GM21786 (cell line): ENCODE data around the gene KIF21A.
A peak's percentile ranks its signal among the peaks of the same experiment; 100 is the strongest.

Experiments used
- ATAC-seq: cut with Tn5 transposase; IDR thresholded peaks from one replicate; pipeline ENCODE4 v1.9.1; 2021; ENCODE audit not compliant: unreplicated experiment

The KIF21A gene

GRCh38 chr12:39392154-39392925 lies 50.6 kb downstream of the KIF21A start:
- no peak for ATAC-seq

GRCh38 chr12:39390752-39391151 lies 52.2 kb downstream of the KIF21A start:
- no peak for ATAC-seq

- ATAC-seq: no peak
These were observed 53.3 kb downstream of the KIF21A start for GRCh38 chr12:39389399-39390150.

- no peak for ATAC-seq
These were observed 56.6 kb downstream of the KIF21A start for GRCh38 chr12:39386335-39386734.

- no peak for ATAC-seq
These were observed 59.8 kb downstream of the KIF21A start for GRCh38 chr12:39383114-39383513.

- no peak for ATAC-seq
These were observed 62.8 kb downstream of the KIF21A start for GRCh38 chr12:39380090-39380489.

- ATAC-seq: no peak
These were observed 64.6 kb downstream of the KIF21A start for GRCh38 chr12:39378341-39378740.

- ATAC-seq: no peak
These were observed 67.6 kb downstream of the KIF21A start for GRCh38 chr12:39375206-39375808.

- ATAC-seq: peak; percentile 80
These were observed 70.0 kb downstream of the KIF21A start for GRCh38 chr12:39372929-39373328.

- no peak for ATAC-seq
These were observed 70.6 kb downstream of the KIF21A start for GRCh38 chr12:39372204-39372925.

GRCh38 chr12:39369756-39370155 lies 73.2 kb downstream of the KIF21A start:
- no peak for ATAC-seq

- ATAC-seq: no peak
These were observed 74.0 kb downstream of the KIF21A start for GRCh38 chr12:39368891-39369290.

- no peak for ATAC-seq
These were observed 74.8 kb downstream of the KIF21A start for GRCh38 chr12:39368096-39368495.

GRCh38 chr12:39367494-39367893 lies 75.4 kb downstream of the KIF21A start:
- ATAC-seq: no peak

GRCh38 chr12:39365364-39366001 lies 77.4 kb downstream of the KIF21A start:
- no peak for ATAC-seq

GRCh38 chr12:39364196-39364595 lies 78.7 kb downstream of the KIF21A start:
- no peak for ATAC-seq

GRCh38 chr12:39359645-39360044 lies 83.3 kb downstream of the KIF21A start:
- no peak for ATAC-seq

GRCh38 chr12:39357041-39357440 lies 85.9 kb downstream of the KIF21A start:
- no peak for ATAC-seq

GRCh38 chr12:39355841-39356240 lies 87.1 kb downstream of the KIF21A start:
- no peak for ATAC-seq

- ATAC-seq: no peak
These were observed 88.0 kb downstream of the KIF21A start for GRCh38 chr12:39354955-39355354.
